Right lobe of liver (tissue), 6 donors: ENCODE measurements around the gene KIF20B. TPM values are rescaled to one million over a fixed set of nuclear protein-coding genes. Genes with fewer than 3 reads are reported as not detected.
"Not testable (repeated sequence)": the region's sequence is repeated elsewhere in the genome, so short reads cannot be mapped to it uniquely, and the experiment has no call there.

Source experiments
- ATAC-seq, 4 donors: fragments of 200-7000 bp; cut with Tn5 transposase; one replicate each; pipeline ENCODE4 v1.9.1; 2020; ENCODE audit warnings: mild to moderate bottlenecking in 4 of 4, moderate library complexity in 4 of 4
- DNase-seq, 3 donors: peaks; one replicate each; pipeline ENCODE4 v3.0.0-alpha.2; 2020
- H3K27ac ChIP-seq, 3 donors: fragments of 200-600 bp; one replicate each; pipeline ENCODE4 v1.8.0; 2022
- H3K27me3 ChIP-seq, 2 donors: fragments of 200-600 bp; one replicate each; pipeline ENCODE4 v1.8.0; 2022
- H3K36me3 ChIP-seq, 4 donors: fragments of 200-600 bp; sonication (generic) in 1 of 4; one replicate each; pipeline versions ENCODE4 v1.5.1 to v1.8.0; 2017 to 2022; ENCODE audit warnings: control low read depth in 1 of 4
- H3K4me1 ChIP-seq, 4 donors: fragments of 200-600 bp; sonication (generic) in 1 of 4; one replicate each; pipeline versions ENCODE4 v1.5.1 to v1.8.0; 2017 to 2022; ENCODE audit warnings: control low read depth in 1 of 4
- H3K4me3 ChIP-seq, 3 donors: fragments of 200-600 bp; one replicate each; pipeline ENCODE4 v1.8.0; 2022
- H3K9me3 ChIP-seq, 4 donors: fragments of 200-600 bp; sonication (generic) in 1 of 4; one replicate each; pipeline versions ENCODE4 v1.5.1 to v1.8.0; 2017 to 2022; ENCODE audit warnings: control low read depth in 1 of 4
- CTCF ChIP-seq, 4 donors: fragments of 200-600 bp in 3 of 4; fragments of 450-650 bp in 1 of 4; IDR thresholded peaks; one replicate each; pipeline versions ENCODE4 v1.5.1 to v1.8.0; 2016 to 2022; ENCODE audit warnings: antibody characterized with exemption in 4 of 4, mild to moderate bottlenecking in 2 of 4
- POLR2A ChIP-seq: fragments of 450-650 bp; IDR thresholded peaks from one replicate; pipeline ENCODE4 v1.6.1; 2017; ENCODE audit warnings: antibody characterized with exemption, mild to moderate bottlenecking
- WGBS: methylation state at CpG from one replicate; pipeline ENCODE4 v1.1.6; 2018; ENCODE audit warnings: low coverage, low lambda C conversion rate; ENCODE audit not compliant: insufficient coverage; ENCODE audit errors: missing lambda C conversion rate; 5-methylcytosine and 5-hydroxymethylcytosine counted together
- intact Hi-C, 2 donors: fragments of 100-400 bp; cut with DNase I; formaldehyde crosslinking; loops; one replicate each; pipeline versions ENCODE4 v1.11.2 to v1.14.1; 2022
- total RNA-seq, 6 experiments: library from RNA; depleted of rRNA in 2 of 6; stranded (reverse); fragments of >200 nt in 2 of 6; fragmentation: NEBNext Ultra II Directional in 3 of 6; extraction: Animal tissue kit (Norgen Biotek cat#: 25700) in 3 of 6; gene quantifications; one replicate each; pipeline versions ENCODE4 v1.1.0 to v1.2.4, GENCODE V29; 2016 to 2023
- donor health status: DM: no; HTN: yes; CAD: no.
- donor health status: DM: no; HTN: no; CAD: no.
- donor health status: DM: no; HTN: no; CAD: no.
- donor health status: DM: no; HTN: yes; CAD: no.
- donor health status: DM: no; HTN: yes; CAD: no.

KIF20B gene
- total RNA-seq, 6 experiments from 2014 or later: 0.97 to 3.4 (median 1.7) TPM

- Histone ChIP-seq H3K27ac (no peak overlapping the region), H3K4me1 (no peaks in the 10 kb centered on the region), H3K27me3 (no peaks in the 10 kb centered on the region), H3K36me3 (no peaks in the 10 kb centered on the region), H3K9me3 (no peaks in the 10 kb centered on the region), H3K4me3 (no peak overlapping the region)
- 82% methylated on average over 1 of the region's 1 CpG for WGBS
- intact Hi-C loops: no loop called here
- ATAC-seq (no peak), DNase-seq (no peak)
- TF ChIP-seq POLR2A: no peak
- TF ChIP-seq CTCF (IDR thresholded peaks at IDR 0.05): no peak
Observed at GRCh38 chr10:89750441-89750840, 49.1 kb downstream of the KIF20B start.

GRCh38 chr10:89755374-89755773 lies 54.0 kb downstream of the KIF20B start:
- DNase-seq (no peak), ATAC-seq (no peak)
- Histone ChIP-seq H3K27me3 (no peaks in the 10 kb centered on the region), H3K36me3 (no peaks in the 10 kb centered on the region), H3K9me3 (no peaks in the 10 kb centered on the region), H3K4me1 (no peaks in the 10 kb centered on the region), H3K27ac (no peak overlapping the region), H3K4me3 (no peak overlapping the region)
- intact Hi-C loops: no loop called here
- TF ChIP-seq CTCF (IDR thresholded peaks at IDR 0.05): no peak
- TF ChIP-seq POLR2A: no peak
- WGBS: 77% methylated on average over 2 of the region's 2 CpGs

GRCh38 chr10:89759531-89759930 lies 58.1 kb downstream of the KIF20B start:
- Histone ChIP-seq H3K27ac (no peak overlapping the region), H3K4me1 (no peaks in the 10 kb centered on the region), H3K9me3 (no peaks in the 10 kb centered on the region), H3K27me3 (no peaks in the 10 kb centered on the region), H3K4me3 (no peak overlapping the region), H3K36me3 (no peaks in the 10 kb centered on the region)
- ATAC-seq (peak; percentile 45 to 79 (median 50)), DNase-seq (no peak)
- 25% methylated on average over 1 of the region's 1 CpG for WGBS
- intact Hi-C loops: no loop called here
- no peak for TF ChIP-seq CTCF (IDR thresholded peaks at IDR 0.05)
- no peak for TF ChIP-seq POLR2A

GRCh38 chr10:89763671-89764070 lies 62.3 kb downstream of the KIF20B start:
- H3K4me1 ChIP-seq, intact Hi-C loops, H3K9me3 ChIP-seq, H3K27ac ChIP-seq, DNase-seq, H3K36me3 ChIP-seq, H3K27me3 ChIP-seq, ATAC-seq, H3K4me3 ChIP-seq: not testable (repeated sequence)
- 90% methylated on average over 1 of the region's 1 CpG for WGBS

DNA sequence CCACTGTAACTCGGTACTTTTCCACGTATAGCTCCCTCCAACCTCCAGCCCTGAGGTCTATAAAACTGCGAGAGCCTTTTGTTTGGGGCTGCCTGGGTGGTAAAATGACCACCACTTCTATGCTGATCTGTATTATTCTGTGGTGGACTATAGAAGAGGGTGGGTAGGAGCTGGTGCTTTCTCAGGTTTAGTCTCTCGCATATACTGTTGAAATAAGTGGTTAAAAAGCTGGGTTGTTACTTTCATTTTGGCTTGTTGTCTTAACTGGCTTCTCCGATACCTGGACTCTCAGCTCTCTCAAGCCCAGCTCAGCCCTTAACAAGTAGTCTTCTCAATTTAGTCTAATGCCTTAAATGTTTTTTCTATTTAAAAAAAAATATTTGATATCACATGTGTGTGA lies 70.3 kb downstream of the KIF20B start:
- H3K4me1 ChIP-seq: no peaks in the 10 kb centered on the region

More for the DNA sequence above, 70.3 kb downstream of the KIF20B start:
- H3K4me3 ChIP-seq: no peak overlapping the region
- 92% methylated on average over 5 of the region's 5 CpGs for WGBS
- intact Hi-C loops: no loop called here
- H3K27me3 ChIP-seq: no peaks in the 10 kb centered on the region
- no peak for DNase-seq
- TF ChIP-seq CTCF (IDR thresholded peaks at IDR 0.05): no peak
- no peaks in the 10 kb centered on the region for H3K36me3 ChIP-seq
- ATAC-seq: no peak
- H3K27ac ChIP-seq: no peak overlapping the region
- no peaks in the 10 kb centered on the region for H3K9me3 ChIP-seq
